HepG2 (cell line): ENCODE data around the gene CTDP1.

ENCODE experiments used
- CHD2 ChIP-seq: IDR thresholded peaks from 2 replicates; pipeline ENCODE4 v1.6.1; 2011; ENCODE audit warnings: low read depth, low read length, improper control_type of control experiment
- CTCF ChIP-seq: sonication (generic); formaldehyde crosslinking; IDR thresholded peaks from 2 replicates; pipeline ENCODE4 v1.5.0; 2020; ENCODE audit warnings: mild to moderate bottlenecking, missing genetic modification reagents, moderate library complexity
- MXI1 ChIP-seq: IDR thresholded peaks from 3 replicates; pipeline ENCODE4 v1.6.1; 2012; ENCODE audit warnings: low read depth, low read length, inconsistent platforms, borderline replicate concordance
- SMC3 ChIP-seq: IDR thresholded peaks from 2 replicates; pipeline ENCODE4 v1.6.1; 2011; ENCODE audit warnings: low read length, improper control_type of control experiment
- ZBTB42 ChIP-seq: sonication (generic); formaldehyde crosslinking; IDR thresholded peaks from 2 replicates; pipeline ENCODE4 v1.5.0; 2020; ENCODE audit warnings: mild to moderate bottlenecking, missing genetic modification reagents

- no peak for TF ChIP-seq SMC3
- TF ChIP-seq ZBTB42 = no peak
- no peak for TF ChIP-seq CTCF
- TF ChIP-seq CHD2 = no peak
- TF ChIP-seq MXI1 = no peak
Observed at GRCh38 chr18:79658366-79658765, 21.2 kb upstream of the CTDP1 start.
